Stimulated activated CD4-positive, alpha-beta T cell treated with anti-CD3 and anti-CD28 coated beads, Interleukin-4, amount 100 ng/mL, for 1 hour (primary cell): Measurements from ENCODE around the gene COX8A.

Experiments used
- DNase-seq: peaks from one replicate; pipeline ENCODE4 v3.0.0-alpha.2; 2020

The COX8A gene

GRCh38 chr11:64004590-64004984 is 30.2 kb downstream of the COX8A start:
- DNase-seq = no peak

DNA sequence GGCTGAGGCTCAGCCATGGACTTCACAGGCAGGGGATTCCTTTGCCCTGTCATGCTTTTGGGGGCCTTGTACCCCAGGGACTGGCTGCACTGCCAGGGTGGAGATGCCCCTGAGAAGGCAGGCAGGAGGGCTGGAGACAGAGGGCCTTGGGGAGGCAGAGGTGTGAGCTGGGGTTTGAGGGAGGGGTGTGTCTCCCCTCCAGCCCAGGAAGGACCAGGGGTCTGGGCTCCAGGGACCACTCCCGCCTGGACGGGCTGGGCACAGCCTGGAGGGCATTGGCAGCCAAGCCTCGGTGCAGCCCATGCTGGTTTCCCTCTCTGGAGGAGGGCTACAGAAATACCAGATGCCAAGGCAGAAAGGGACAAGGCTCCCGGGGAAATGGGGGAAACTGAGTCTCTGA is 31.3 kb downstream of the COX8A start:
- DNase-seq = no peak

DNA sequence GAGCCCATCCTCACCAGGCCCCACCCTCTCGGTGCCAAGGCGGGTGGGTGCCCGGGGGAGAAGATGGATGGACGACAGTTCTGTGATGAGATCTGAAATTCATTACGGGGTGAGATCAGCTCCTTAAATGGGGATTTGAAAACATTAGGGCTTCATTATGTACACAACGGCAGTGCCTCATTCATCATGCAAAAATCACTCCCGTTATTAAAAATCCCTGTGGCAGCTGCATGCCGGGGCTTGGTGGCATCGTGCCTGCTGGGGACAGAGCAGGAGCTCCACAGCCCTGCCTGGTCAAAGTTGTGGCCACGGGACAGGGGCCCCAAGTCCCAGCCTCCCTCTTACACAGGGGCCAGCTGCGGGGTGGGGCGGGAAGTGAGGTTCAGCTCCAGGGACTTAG is 32.0 kb downstream of the COX8A start:
- no peak for DNase-seq

DNA sequence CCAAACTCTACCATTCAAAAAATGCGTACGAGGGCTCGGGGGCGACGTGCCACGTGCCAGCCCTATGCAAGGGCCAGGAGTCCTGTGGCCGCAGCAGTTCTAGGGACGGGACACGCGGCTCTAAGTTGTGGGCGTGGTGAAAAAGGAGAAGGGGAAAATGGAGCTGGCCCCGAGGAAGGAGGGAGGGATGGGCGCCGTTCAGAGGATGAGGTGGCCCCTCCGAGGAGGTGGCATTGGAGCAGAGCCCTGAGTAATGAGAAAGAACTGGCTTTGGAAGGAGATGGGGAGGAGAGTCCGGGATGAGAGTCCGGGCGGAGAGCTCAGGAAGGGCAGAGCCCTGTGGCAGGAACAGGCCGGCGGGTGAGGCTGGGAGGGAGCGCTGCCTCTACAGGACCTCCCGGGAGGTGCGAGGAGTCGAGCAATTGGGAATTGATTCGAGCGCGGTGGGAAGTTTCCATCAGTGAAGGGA is 32.8 kb downstream of the COX8A start:
- no peak for DNase-seq

- DNase-seq = no peak
Measured at GRCh38 chr11:64007629-64008282, 33.3 kb downstream of the COX8A start.

DNA sequence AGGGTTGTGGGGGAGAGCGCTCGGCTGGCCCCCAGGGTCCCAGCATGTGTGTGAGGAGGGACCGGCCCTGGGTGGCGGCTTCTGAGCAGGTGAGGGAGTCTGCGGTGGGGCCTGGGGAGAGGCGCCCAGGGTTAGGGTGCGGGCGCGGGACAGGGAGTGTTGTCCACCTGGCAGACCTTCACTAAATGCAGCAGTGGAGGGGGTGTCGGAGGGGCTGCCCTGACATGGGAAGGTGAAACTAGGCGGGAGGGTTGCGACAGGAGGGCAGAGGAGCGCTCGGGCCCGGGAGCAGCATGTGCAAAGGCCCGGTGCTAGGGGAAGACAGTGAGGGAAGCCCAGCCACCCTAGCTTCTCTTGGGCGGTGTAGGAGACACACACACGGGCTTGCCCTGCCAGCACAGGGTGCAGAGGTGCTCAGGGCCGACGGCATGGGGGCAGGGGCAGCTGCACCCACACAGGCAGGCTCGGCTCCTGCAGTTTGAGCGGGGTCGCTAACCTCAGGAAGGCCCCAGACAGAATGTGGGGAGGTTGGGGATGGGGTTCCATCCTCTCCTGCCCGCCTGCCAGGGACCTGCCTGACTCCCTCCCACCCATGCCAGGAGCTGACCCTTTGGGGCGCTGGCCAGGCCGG is 34.0 kb downstream of the COX8A start:
- DNase-seq = no peak

- no peak for DNase-seq
Measured at GRCh38 chr11:64008914-64009633, 34.7 kb downstream of the COX8A start.

- DNase-seq = no peak
Measured at GRCh38 chr11:64009710-64010109, 35.3 kb downstream of the COX8A start.

- no peak for DNase-seq
Measured at GRCh38 chr11:64010783-64011182, 36.4 kb downstream of the COX8A start.

GRCh38 chr11:64011371-64011770 is 37.0 kb downstream of the COX8A start:
- no peak for DNase-seq

- no peak for DNase-seq
Measured at GRCh38 chr11:64013141-64013896, 38.9 kb downstream of the COX8A start.

- no peak for DNase-seq
Measured at GRCh38 chr11:64014356-64014755, 39.9 kb downstream of the COX8A start.

GRCh38 chr11:64015510-64015909 is 41.1 kb downstream of the COX8A start:
- no peak for DNase-seq

- no peak for DNase-seq
Measured at GRCh38 chr11:64015935-64016845, 41.8 kb downstream of the COX8A start.

- no peak for DNase-seq
Measured at GRCh38 chr11:64017945-64018224, 43.5 kb downstream of the COX8A start.

DNA sequence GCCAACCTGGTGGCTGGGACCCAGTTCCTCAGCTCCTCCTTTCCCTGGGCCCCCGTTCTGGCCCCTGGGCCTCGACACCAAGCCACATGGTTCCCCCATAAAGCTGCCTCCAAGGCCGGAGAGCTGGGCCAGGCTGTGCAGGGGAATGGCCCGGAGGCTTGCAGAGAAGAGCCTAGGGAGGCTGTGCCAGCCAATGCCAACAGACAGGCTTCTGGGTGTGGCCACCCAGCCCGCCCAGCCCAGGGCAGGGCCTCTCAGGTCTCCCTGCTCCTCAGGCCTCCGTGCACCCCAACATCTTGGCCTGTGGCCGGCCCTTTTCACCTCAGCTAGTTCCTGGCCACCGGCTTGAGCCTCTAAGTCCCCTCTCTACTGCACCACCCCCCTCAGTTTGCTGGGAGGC is 43.9 kb downstream of the COX8A start:
- DNase-seq = no peak

DNA sequence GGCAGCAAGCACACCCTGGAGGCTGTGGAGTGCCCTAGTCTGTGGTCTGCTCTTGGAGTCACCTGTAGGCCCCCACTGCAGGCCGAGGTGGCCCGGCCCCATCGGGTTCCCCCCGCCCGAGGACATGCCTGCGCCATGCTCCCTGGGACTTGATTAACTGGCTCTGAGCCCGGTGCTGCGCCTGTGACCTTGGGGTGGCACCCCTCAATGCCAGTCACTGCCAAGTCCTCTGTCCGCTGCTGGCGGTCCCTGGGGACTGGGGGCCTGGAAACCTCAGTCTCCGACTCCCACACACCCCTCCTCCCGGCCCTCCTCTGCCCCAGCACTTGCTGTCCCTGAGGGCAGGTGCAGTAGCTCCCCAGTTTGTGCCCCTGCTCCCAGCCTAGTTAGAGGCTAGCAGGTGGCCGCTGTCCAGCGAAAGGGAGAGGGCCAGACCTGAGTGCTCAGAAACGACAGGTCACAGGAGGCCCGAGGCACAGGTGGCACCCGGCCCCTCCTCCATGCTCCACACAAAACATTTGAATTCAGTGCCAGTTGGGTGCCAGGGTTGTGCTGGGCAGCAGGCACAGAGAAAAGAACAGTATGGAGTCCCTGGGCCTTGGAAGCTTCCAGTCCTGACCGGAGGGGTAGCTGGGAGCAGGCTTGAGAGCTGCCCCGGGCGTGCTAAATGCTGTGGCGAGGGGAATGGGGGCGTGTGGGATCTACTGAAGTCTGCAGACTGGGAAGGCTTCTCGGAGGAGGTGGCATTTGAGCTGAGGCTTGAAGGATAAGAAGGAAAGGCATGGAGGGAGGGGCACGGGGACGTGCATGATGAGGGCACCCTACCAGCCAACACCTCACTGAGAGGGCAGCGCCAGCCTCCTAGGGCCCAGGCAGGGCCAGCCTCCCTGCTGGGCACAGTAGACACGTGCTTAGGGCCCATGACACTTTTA is 45.0 kb downstream of the COX8A start:
- no peak for DNase-seq

DNA sequence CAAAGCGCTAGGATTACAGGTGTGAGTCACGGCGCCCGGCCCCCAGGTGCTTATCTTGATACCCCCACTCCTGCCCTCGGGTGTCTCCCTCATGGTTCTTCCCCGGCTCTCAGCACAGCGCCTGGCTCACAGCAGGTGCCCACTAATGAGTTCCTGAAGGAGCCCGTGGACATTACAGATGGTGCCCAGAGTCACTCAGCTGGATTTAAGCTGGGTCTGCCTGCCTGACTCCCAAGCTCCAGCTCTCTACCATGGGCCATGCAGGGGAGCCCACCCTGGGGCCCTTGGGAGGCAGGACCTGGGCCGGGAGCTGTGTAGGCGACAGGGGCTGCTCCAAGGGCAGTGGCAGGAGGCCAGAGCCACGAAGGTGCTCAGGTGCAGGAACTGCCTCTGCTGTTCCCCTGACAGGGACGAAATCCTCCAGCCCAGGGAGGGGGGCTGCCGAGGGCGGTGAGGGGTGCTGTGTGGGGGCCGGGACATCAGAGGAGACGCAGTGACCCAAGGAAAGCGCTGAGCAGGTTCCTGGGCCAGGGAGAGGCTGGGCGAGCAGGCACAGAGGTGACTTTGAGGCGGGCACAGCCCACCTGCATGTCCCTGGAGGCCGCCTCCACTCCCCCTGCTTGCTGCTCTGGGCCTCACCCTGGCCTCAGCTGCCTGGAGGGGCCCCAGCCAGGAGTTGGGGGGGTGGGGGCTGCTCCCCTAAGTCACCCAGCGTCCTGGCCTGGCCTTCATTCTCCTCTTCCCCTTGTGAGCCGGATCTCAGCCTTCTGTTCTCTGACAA is 46.7 kb downstream of the COX8A start:
- DNase-seq = no peak

- no peak for DNase-seq
Measured at GRCh38 chr11:64021757-64022093, 47.3 kb downstream of the COX8A start.

DNA sequence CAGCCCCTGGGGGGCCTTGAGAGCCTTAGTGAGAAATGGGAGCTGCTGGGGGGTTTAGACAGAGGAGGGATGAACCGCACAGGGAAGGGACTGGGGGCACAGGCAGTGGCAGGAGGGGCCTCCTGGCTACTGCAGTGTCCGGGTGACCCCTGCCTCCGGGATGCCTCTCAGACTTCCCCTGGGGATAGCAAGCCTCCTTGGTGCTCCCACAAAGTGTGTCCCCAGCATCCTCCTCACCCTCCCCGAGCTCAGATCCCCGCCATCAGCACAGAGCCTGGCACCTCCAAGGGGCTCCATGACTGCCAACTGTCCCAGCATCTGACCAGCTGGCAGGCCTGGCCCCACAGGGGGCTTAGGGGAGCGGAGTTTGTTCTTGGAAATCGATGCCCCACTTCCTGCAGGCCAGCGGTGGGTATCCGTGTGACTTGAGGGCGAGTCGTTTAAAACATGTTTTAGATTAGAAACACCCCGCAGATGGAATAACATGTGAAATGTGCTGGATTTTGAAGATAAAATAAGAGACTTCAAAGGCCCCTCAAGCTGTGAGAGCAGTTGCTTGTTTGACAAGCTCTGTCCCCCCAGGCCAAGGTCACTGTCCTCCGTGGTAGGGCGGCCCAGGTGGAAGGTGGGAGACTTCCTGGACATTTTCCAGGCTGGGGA is 47.8 kb downstream of the COX8A start:
- no peak for DNase-seq
